KOPT-K1 (cell line): ENCODE measurements around the gene BHLHE40.
A peak's percentile ranks its signal among the peaks of the same experiment; 100 is the strongest.

Experiments used
- H3K27ac ChIP-seq: fragments of 200-600 bp; sonication (generic); 2 replicates; pipeline ENCODE4 v1.5.1; 2016; ENCODE audit warnings: antibody characterized with exemption, mild to moderate bottlenecking, low read depth, low read length; ENCODE audit not compliant: poor library complexity, severe bottlenecking
- H3K36me3 ChIP-seq: fragments of 200-600 bp; sonication (generic); 2 replicates; pipeline ENCODE4 v1.5.1; 2017; ENCODE audit warnings: antibody characterized with exemption, mild to moderate bottlenecking, low read length, moderate library complexity; ENCODE audit not compliant: insufficient read depth
- H3K9me3 ChIP-seq: fragments of 200-600 bp; sonication (generic); 2 replicates; pipeline ENCODE4 v1.5.1; 2017; ENCODE audit warnings: antibody characterized with exemption, low read length, mild to moderate bottlenecking; ENCODE audit not compliant: insufficient read depth, poor library complexity, severe bottlenecking

Gene BHLHE40

DNA sequence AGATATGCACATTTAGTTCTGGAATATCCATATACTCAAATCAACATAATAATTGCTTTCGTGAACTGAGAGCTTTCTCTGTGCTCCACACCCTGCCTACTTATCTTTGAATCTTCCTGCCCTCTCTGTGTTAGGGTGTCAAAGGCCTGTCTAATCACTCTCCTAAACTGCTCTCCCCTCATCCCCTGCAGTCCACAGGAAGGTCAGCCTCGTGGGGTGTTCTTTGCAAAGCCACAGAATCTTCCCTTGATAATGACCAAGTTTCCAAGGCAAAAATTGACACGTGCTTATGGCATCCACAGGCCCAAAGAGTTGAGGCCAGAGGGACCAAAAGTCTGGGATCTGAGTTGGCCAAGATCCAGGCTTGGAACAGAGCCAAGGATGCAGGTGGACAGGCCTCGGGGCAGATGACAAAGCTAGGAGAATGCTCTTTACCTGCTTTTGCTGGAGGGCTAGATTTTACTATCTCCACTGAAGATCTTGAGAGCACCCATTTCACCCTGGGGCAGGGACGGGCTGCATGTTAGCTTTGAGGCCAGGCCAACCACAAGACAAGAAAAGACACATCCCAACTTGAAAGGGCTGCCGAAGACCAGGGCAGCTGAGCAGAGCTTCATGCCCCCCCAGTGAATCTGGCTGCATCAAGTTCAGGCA, 20.4 kb downstream of the BHLHE40 start:
- Histone ChIP-seq H3K27ac (no peak overlapping the region), H3K9me3 (no peaks in the 10 kb centered on the region), H3K36me3 (no peaks in the 10 kb centered on the region)

DNA sequence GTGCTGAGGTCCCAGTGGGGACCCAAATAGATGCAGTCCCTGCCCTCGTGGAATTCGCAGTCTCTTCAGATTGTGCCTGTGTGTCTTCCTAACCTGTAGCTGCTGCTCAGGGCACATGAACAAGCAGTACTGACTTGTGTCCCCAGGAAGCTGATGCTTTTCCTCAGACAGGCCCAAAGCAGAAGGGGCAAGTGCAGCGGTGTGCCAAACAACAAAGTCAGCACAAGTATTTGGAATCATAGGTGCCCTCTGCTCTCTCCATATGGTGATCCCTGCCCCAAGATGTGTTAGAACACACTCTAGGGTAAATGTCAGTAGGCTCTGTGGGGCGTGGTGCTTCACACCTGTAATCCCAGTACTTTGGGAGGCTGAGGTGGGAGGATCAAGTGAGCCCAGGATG, 21.9 kb downstream of the BHLHE40 start:
- H3K27ac ChIP-seq: no peak overlapping the region
- H3K9me3 ChIP-seq: no peaks in the 10 kb centered on the region
- no peaks in the 10 kb centered on the region for H3K36me3 ChIP-seq

DNA sequence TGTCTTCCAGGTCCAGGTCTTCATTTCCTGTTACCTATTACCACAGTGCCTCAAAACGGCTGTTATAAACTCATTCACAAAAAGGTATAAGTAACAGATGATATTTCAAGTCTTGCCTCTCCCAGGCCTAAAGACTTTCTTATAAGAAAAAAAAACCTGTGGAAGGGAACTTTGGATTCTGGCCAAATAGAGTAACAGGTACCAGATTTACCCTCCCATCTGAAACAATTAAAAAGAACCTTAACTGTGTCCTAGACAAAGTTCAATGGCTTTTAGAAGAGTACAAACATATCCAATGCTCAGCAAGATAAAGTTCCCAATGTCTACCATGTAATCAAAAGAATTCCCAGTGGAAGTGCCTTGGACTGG, 22.6 kb downstream of the BHLHE40 start:
- no peak overlapping the region for H3K27ac ChIP-seq
- H3K36me3 ChIP-seq: no peaks in the 10 kb centered on the region
- H3K9me3 ChIP-seq: no peaks in the 10 kb centered on the region

DNA sequence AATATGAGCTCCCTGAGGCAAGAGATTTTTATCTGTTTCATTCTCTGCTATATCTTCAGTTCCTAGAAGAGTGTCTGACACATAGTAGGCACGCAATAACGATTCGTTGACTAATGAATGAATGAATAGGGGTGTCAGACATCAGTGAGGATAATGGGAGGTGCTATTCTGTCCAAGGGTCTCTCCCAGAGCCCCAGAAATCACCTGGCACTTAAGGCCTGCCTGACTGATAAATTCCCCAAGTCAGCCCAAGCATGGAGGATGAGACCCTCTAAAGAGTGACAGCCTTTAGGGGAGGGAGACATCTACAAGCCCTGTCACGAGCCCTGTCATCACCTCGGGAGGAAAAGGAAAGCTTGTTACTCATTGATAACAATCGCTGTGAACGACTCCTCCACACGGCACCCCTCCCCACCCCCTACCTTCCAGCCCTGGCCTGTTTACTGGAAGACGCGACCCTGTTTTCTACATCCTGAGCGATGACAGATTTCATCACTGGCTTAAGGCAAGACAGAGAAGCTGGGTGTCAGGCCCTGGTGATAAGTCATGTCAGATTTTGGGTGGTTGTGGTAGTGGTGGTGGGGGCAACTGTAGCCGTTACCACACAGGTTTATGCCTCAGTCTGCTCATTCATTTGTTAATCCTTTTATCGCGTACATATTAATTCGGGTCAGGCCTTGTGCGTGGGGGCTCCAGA, 23.1 kb downstream of the BHLHE40 start:
- H3K27ac ChIP-seq: peak overlapping the region; percentile 30
- H3K36me3 ChIP-seq: no peaks in the 10 kb centered on the region
- no peaks in the 10 kb centered on the region for H3K9me3 ChIP-seq

DNA sequence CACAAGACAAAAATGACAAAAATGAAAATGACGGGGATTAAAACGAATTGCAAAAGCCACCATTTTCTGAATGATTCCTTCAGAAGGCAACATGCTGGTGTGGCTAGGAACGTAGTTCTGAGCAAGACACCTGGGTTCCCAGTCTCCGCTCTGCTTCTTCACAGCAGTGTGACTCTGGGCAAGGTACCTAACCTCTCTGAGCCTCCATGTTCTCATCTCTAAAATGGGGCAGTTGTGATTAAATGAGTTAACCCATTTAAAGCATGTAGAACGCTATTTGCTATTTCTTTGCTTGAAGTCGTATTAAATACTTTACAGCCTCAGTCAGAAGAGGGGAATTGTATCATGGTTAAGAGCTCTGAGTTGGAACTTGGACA, 23.6 kb downstream of the BHLHE40 start:
- Histone ChIP-seq H3K9me3 (no peaks in the 10 kb centered on the region), H3K27ac (peak overlapping the region; percentile 30), H3K36me3 (no peaks in the 10 kb centered on the region)

DNA sequence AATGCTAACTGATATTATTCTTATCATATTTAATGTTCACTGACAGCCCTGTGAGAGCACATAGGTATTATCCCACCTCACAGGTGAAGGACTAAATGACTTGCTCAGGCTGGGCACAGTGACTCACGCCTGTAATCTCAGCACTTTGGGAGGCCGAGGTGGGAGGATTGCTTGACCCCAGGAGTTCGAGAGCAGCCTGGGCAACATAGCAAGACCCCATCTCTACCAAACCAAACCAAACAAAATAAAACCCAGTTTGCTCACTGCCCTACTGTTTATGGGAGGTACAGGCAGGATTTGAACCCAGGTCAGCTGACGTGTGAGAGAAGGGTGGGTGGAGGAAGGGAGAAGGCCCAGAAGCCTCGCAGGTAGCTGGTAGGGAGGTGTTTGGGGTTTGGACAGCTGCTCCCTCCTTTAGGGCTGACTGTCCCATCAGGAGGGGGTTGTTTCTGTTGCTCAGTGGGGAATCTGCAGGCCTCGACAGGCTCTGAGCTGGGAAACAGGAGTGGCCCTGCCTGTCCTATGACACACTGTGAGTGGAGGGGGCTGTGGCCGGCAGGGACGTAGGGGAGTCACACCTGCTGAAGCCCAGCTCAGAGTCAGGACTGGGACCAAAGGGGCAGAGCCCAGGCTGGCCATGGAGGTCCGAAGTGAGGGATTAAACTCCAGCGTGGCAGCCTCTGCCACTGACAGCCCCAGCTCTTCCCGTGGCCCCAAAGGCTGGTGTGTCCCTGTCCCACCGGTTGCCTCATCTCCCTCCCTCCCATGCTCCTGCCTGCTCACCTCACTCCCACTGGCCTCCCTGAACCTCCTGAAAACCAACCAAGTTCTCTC, 25.3 kb downstream of the BHLHE40 start:
- Histone ChIP-seq H3K9me3 (no peaks in the 10 kb centered on the region), H3K27ac (no peak overlapping the region), H3K36me3 (no peaks in the 10 kb centered on the region)

DNA sequence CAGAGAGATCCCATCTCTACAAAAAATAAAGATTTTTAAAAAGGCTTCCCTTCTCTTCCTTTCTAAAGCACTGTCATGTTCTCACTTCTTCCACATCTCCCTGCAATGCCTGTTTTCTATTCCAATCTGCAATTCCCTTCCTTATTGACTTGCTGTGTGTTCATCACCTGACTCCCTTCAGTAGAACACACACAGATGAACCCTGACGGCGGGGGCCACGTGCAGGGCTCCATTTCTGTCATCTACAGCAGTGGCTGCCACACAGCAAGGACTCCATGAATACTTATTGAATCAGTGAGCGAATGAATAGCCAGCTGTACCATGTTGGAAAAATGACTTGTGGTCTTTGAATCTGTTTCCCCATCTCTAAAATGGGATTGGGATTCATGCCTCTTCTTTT, 26.1 kb downstream of the BHLHE40 start:
- no peaks in the 10 kb centered on the region for H3K9me3 ChIP-seq
- no peaks in the 10 kb centered on the region for H3K36me3 ChIP-seq
- H3K27ac ChIP-seq: no peak overlapping the region

DNA sequence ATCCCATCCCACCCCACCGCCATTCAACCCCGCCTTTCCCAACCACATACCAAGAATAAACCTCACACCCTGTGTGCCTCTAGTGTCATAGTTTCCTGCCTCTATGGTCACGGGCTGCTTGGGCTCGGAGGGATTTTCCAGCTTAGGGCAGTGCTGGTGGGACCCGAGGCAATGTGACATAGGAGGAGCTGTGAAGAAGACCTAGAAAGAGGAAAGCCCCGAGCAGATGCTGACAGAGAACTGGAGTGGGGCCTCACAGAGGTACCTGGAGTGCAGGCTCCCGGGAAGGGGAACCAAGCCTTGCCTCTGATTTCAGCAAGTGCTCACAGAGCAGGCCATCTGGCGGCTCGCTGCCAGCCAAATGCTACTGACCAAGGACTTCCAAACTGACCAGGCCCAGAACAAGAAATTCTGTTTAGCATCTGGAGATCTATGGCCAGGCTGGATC, 27.5 kb downstream of the BHLHE40 start:
- H3K36me3 ChIP-seq: no peaks in the 10 kb centered on the region
- H3K9me3 ChIP-seq: no peaks in the 10 kb centered on the region
- H3K27ac ChIP-seq: no peak overlapping the region

DNA sequence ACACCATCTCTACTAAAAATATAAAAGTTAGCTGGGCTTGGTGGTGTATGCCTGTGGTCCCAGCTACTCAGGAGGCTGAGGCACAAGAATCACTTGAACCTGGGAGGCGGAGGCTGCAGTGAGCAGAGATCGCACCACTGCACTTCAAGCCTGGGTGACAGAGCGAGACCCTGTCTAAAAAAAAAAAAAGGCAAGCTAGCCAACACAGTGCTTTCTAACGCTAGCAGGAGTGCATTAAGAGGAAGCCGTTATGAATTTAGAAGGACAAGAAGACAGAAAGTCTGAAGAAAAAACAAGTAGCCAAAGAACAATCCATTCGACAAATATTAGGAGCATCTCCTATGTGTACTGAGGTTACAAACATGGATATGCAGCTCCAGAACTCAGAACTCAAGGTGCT, 28.6 kb downstream of the BHLHE40 start:
- Histone ChIP-seq H3K36me3 (no peaks in the 10 kb centered on the region), H3K27ac (no peak overlapping the region), H3K9me3 (no peaks in the 10 kb centered on the region)

DNA sequence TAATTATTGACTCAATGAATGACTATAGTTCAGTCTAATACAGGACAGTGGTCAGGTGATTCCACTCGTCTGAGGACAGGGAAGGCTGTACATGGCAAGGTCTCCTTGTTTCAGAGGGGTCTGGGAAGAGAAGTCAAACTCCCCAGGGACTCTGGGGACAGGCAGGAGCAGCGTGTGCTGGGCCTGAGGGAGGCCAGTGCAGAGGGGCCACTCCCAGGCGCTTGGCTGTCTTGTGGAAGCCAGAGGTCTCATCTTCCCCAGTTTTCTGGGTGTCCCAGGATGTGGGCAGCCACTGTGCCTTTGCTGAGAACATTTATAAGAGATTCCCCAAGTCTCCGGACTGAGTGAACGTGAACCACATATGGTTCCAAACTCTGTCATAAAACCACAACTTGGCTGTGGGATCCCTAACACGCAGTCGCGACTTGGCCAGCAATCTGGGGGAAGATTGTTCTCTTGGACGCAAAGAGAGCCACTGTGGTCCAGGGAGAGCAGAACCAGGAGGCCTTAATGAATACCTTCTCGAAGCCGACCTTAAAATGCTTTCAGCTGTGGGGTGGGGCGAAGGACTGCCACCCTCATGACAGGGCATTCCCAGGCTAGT, 30.4 kb downstream of the BHLHE40 start:
- Histone ChIP-seq H3K9me3 (no peaks in the 10 kb centered on the region), H3K27ac (no peak overlapping the region), H3K36me3 (no peaks in the 10 kb centered on the region)

DNA sequence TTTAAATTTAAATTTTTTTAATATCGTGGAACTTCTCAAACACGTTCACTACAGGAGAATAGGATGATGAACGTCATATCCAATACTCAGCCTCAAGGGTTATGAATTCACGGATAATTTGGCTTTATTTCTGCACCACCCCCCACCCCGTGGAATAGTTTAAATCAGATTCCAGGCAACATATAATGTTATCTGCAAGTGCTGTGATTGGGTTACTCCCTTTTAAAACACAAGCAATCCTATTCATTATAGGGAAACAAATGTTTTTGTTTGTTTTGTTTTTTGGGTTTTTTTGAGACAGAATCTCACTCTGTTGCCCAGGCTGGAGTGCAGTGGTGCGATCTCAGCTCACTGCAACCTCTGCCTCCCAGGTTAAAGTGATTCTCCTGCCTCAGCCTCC, 30.9 kb downstream of the BHLHE40 start:
- H3K36me3 ChIP-seq: no peaks in the 10 kb centered on the region
- H3K27ac ChIP-seq: no peak overlapping the region
- no peaks in the 10 kb centered on the region for H3K9me3 ChIP-seq

DNA sequence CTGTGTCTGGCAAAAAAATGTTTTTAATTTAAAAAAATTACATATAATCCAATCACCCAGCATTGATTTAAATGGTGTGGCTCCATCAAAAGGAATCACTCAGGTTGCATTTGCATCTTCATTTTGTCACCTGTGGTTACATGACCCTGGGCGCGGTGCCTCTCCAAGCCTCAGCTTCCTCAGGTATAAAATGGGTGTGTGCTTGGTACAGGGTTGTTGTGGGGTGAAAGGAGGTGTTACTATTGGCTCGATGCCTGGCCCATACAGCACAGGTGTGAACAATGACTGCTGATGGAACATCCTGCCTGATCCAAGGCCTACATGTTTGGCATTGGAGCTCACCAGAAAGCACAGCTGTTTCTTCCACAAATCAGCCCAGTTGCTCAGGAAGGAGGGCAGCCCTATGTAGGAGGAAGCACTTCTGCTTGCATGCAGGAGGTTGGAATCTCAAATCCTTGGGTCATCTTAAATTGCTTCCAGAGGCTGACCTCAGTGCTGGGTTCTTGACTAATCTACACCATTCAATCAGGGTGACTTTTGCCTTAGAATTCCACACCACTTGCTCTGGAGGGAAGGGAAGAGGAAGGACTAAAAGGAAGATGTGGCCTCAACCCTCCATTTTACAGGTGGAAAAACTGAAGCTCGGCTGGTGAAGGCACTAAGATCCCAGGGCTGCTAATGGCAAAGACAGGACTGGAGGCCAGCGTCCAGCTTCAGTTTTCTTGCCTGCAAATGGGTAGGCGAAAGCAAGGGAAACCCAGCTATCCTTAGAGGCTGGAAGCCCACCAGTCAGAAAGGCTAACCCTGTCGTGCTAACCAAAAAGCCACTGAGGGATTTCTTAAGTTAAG, 31.7 kb downstream of the BHLHE40 start:
- Histone ChIP-seq H3K9me3 (no peaks in the 10 kb centered on the region), H3K36me3 (no peaks in the 10 kb centered on the region), H3K27ac (peak overlapping the region; percentile 24)

DNA sequence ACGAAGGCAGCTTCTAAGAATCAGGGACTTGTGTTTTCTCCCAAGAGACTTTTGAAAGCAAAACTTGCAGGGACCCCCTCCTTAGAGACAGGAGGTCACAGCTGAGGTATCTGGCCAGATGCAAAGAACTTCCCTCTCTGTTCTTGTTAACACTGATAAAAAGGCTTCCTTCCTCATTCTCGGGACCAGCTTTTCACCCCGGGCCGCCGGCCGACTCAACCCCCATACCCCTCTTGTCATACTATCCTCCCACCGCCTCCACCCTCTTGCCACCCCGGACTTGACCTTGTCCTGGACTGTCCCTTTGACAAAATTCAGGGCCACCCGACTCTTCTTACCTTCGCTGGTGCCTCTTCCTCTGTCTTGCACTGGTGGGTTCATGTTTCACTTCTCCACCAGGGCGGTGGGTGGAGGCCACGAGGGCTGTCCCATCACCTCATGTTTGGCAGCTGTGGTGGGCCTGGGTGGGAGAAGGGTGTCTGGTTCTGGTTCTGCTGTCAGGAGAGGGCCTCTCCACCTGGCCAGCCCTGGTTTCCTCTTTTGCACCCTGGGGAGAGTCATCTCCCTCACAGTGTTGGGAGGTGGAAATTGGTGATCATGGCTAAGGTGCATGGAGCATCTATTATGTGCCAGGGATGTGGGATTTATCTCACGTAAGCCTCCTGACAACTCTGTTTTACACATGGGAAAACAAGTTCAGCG, 32.5 kb downstream of the BHLHE40 start:
- peak overlapping the region; percentile 24 for H3K27ac ChIP-seq

DNA sequence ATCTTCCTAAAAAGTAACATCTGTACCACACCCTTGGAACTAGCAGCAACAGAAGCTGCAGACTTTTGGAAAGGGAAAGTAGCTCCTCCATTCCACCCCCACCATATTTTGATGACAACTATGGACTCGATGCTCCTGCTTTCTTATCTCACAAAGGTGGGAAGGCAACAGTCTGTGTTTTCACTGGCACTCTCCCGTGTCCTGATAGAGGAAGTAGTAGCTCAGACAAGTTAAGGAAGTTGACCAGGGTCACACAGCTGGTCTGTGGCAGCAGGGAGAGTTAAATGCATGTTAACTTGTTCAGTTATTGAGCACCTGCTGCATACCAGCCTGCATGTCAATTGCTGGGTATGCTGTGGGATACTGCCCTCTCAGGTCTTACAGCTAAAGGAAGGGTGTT, 33.1 kb downstream of the BHLHE40 start:
- no peaks in the 10 kb centered on the region for H3K9me3 ChIP-seq
- no peaks in the 10 kb centered on the region for H3K36me3 ChIP-seq
- H3K27ac ChIP-seq: no peak overlapping the region

More for the DNA sequence above, 32.5 kb downstream of the BHLHE40 start:
- Histone ChIP-seq H3K9me3 (no peaks in the 10 kb centered on the region), H3K36me3 (no peaks in the 10 kb centered on the region)
